H9 (cell line): ENCODE measurements around the gene CREB5. TPM values are rescaled to one million over a fixed set of nuclear protein-coding genes. Genes with fewer than 3 reads are reported as not detected.

ENCODE experiments used
- DNase-seq: peaks from one replicate; pipeline ENCODE4 v3.0.0-alpha.2; 2017
- H2AFZ ChIP-seq: one replicate; pipeline ENCODE4 v1.6.1; 2013; ENCODE audit warnings: mild to moderate bottlenecking, low read length, control low read depth, moderate library complexity
- H2AK5ac ChIP-seq: 2 replicates; pipeline ENCODE4 v1.6.1; 2013; ENCODE audit warnings: low read length, control low read depth, mixed read lengths; ENCODE audit not compliant: insufficient read length
- H2BK120ac ChIP-seq: one replicate; pipeline ENCODE4 v1.6.1; 2013; ENCODE audit warnings: low read depth, mild to moderate bottlenecking, low read length, control low read depth, inconsistent platforms; ENCODE audit not compliant: poor library complexity, severe bottlenecking
- H2BK12ac ChIP-seq: 2 replicates; pipeline ENCODE4 v1.6.1; 2013; ENCODE audit warnings: low read length, control low read depth, mixed read lengths, low read depth; ENCODE audit not compliant: insufficient read length
- H2BK15ac ChIP-seq: 2 replicates; pipeline ENCODE4 v1.6.1; 2013; ENCODE audit warnings: low read depth, low read length, control low read depth
- H2BK20ac ChIP-seq: one replicate; pipeline ENCODE4 v1.6.1; 2013; ENCODE audit warnings: low read depth, mild to moderate bottlenecking, low read length, control low read depth, inconsistent platforms; ENCODE audit not compliant: poor library complexity, severe bottlenecking
- H2BK5ac ChIP-seq: 2 replicates; pipeline ENCODE4 v1.6.1; 2013; ENCODE audit warnings: low read length, control low read depth, mixed read lengths; ENCODE audit not compliant: insufficient read length
- H3K14ac ChIP-seq: 2 replicates; pipeline ENCODE4 v1.6.1; 2013; ENCODE audit warnings: low read length, control low read depth; ENCODE audit not compliant: insufficient read depth
- H3K18ac ChIP-seq: 2 replicates; pipeline ENCODE4 v1.6.1; 2013; ENCODE audit warnings: low read depth, mild to moderate bottlenecking, mixed read lengths, low read length, control low read depth; ENCODE audit not compliant: insufficient read length
- H3K23ac ChIP-seq: 2 replicates; pipeline ENCODE4 v1.6.1; 2013; ENCODE audit warnings: low read length, control low read depth, mixed read lengths, low read depth; ENCODE audit not compliant: insufficient read length
- H3K23me2 ChIP-seq: 2 replicates; pipeline ENCODE4 v1.6.1; 2013; ENCODE audit warnings: low read depth, mild to moderate bottlenecking, mixed read lengths, low read length, control low read depth; ENCODE audit not compliant: insufficient read length, poor library complexity, severe bottlenecking
- H3K27ac ChIP-seq: 2 replicates; pipeline ENCODE4 v1.5.1; 2013; ENCODE audit warnings: low read length, control low read depth, mixed read lengths, low read depth; ENCODE audit not compliant: insufficient read length
- H3K27me3 ChIP-seq: 2 replicates; pipeline ENCODE4 v1.6.1; 2013; ENCODE audit warnings: low read length, control low read depth, inconsistent platforms; ENCODE audit not compliant: insufficient read depth
- H3K4ac ChIP-seq: 2 replicates; pipeline ENCODE4 v1.6.1; 2013; ENCODE audit warnings: low read depth, mild to moderate bottlenecking, control low read depth, inconsistent platforms, low read length, moderate library complexity
- H3K4me1 ChIP-seq: 2 replicates; pipeline ENCODE4 v1.6.1; 2013; ENCODE audit warnings: low read length, control low read depth, inconsistent platforms; ENCODE audit not compliant: insufficient read depth
- H3K4me2 ChIP-seq: 2 replicates; pipeline ENCODE4 v1.6.1; 2013; ENCODE audit warnings: low read length, control low read depth, mixed read lengths; ENCODE audit not compliant: insufficient read length, insufficient read depth
- H3K56ac ChIP-seq: 2 replicates; pipeline ENCODE4 v1.6.1; 2013; ENCODE audit warnings: low read depth, mild to moderate bottlenecking, mixed read lengths, low read length, control low read depth; ENCODE audit not compliant: insufficient read length
- H3K79me1 ChIP-seq: 2 replicates; pipeline ENCODE4 v1.6.1; 2013; ENCODE audit warnings: low read depth, mild to moderate bottlenecking, moderate library complexity, low read length, control low read depth, inconsistent platforms; ENCODE audit not compliant: insufficient read depth, poor library complexity, severe bottlenecking
- H3K79me2 ChIP-seq: 2 replicates; pipeline ENCODE4 v1.6.1; 2013; ENCODE audit warnings: low read length, control low read depth, inconsistent platforms; ENCODE audit not compliant: insufficient read depth
- H3K9ac ChIP-seq: 2 replicates; pipeline ENCODE4 v1.6.1; 2013; ENCODE audit warnings: low read length, control low read depth, mixed read lengths; ENCODE audit not compliant: insufficient read length; ENCODE audit errors: extremely low read depth
- H3K9me3 ChIP-seq: one replicate; pipeline ENCODE4 v1.6.1; 2013; ENCODE audit warnings: low read depth, low read length, inconsistent platforms; ENCODE audit not compliant: control insufficient read depth
- H3T11ph ChIP-seq: one replicate; pipeline ENCODE4 v1.6.1; 2013; ENCODE audit warnings: mild to moderate bottlenecking, low read length, control low read depth, inconsistent platforms
- H4K20me1 ChIP-seq: one replicate; pipeline ENCODE4 v1.6.1; 2013; ENCODE audit not compliant: control insufficient read depth, insufficient read length, insufficient read depth
- H4K5ac ChIP-seq: 2 replicates; pipeline ENCODE4 v1.6.1; 2013; ENCODE audit warnings: low read depth, mild to moderate bottlenecking, mixed read lengths, low read length, control low read depth; ENCODE audit not compliant: insufficient read length
- H4K8ac ChIP-seq: replicated peaks from 2 replicates; pipeline ENCODE4 v1.6.1; 2013; ENCODE audit warnings: low read length, control low read depth, mixed read lengths, low read depth; ENCODE audit not compliant: insufficient read length
- H4K91ac ChIP-seq: 2 replicates; pipeline ENCODE4 v1.6.1; 2013; ENCODE audit warnings: low read depth, mild to moderate bottlenecking, moderate library complexity, mixed read lengths, low read length, control low read depth; ENCODE audit not compliant: insufficient read length
- H3K27ac Mint-ChIP-seq, 3 experiments: 2 replicates in 2 of 3; 3 replicates in 1 of 3; pipeline ENCODE4 v1.8.0; 2020 to 2021; ENCODE audit warnings: mixed read lengths in 3 of 3, mild to moderate bottlenecking in 1 of 3, moderate library complexity in 1 of 3
- H3K27me3 Mint-ChIP-seq: 2 replicates; pipeline ENCODE4 v1.8.0; 2021; ENCODE audit warnings: low read depth, mild to moderate bottlenecking, moderate library complexity, mixed read lengths
- H3K36me3 Mint-ChIP-seq, 3 experiments: 2 replicates in 2 of 3; 3 replicates in 1 of 3; pipeline ENCODE4 v1.8.0; 2020 to 2021; ENCODE audit warnings: low read depth in 3 of 3, mixed read lengths in 3 of 3; ENCODE audit not compliant: insufficient read depth in 1 of 3
- H3K4me1 Mint-ChIP-seq, 2 experiments: 2 replicates each; pipeline ENCODE4 v1.8.0; 2020; ENCODE audit warnings: mixed read lengths in 2 of 2
- H3K4me3 Mint-ChIP-seq, 2 experiments: 2 replicates in 1 of 2; 3 replicates in 1 of 2; pipeline ENCODE4 v1.8.0; 2020 to 2021; ENCODE audit warnings: mild to moderate bottlenecking in 2 of 2, mixed read lengths in 2 of 2, moderate library complexity in 1 of 2
- H3K9me3 Mint-ChIP-seq, 2 experiments: 2 replicates in 1 of 2; 3 replicates in 1 of 2; pipeline ENCODE4 v1.8.0; 2020; ENCODE audit warnings: mild to moderate bottlenecking in 2 of 2, mixed read lengths in 2 of 2, moderate library complexity in 1 of 2
- WGBS: extraction: QIAGEN DNeasy Blood & Tissue Kit; methylation state at CpG from one replicate; pipeline ENCODE4 v1.1.7; 2013; ENCODE audit warnings: missing lambda C conversion rate, low lambda C conversion rate, mixed read lengths; ENCODE audit not compliant: insufficient read length; ENCODE audit errors: extremely low coverage; 5-methylcytosine and 5-hydroxymethylcytosine counted together
- total RNA-seq: library from RNA; stranded (reverse); gene quantifications from 2 replicates; pipeline ENCODE4 v1.2.1, GENCODE V29; 2021
- TF ChIP-seq, protein P1 (sequence below): fragments of 200-600 bp; sonication (generic); conservative IDR thresholded peaks from 3 replicates; pipeline ENCODE4 v1.8.0; 2021; ENCODE audit warnings: antibody characterized with exemption, mild to moderate bottlenecking

CREB5 gene
- total RNA-seq, 1 experiment from 2014 or later, result 4.0 TPM

DNA sequence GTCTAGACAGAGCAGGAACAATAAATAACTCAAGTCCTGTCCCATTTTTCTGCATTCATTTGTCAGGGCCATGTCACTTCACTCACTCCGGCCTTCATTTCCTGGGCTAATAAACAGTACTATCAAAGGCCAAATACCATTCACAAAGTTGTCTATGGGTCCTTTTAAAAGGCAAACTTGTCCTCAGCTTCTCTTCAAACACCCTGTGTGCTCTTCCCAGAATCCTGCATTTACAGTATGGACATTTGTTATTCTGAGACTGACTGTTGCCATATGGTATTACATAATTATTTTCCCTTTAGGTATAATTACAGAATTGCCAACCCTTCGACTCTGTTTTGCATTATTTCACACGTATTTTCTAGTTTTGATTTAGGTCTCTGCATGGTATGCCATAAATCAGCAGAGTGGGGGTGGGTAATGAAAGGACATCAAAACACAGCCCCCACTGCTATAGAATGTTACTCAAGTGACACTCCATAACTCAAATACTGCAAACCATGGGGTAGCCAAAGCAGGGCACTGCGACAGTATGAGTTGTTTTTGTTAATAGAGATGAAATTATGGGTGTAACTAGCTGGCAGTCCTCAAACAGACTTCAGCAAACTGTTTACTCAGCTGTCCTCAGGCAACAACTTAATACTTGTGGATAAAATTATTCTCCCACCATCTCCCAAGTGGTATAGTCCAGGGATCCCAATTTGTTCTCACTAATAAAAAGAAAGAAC lies 362.1 kb downstream of the CREB5 start:
- Histone ChIP-seq H2BK120ac (no peak overlapping the region), H2BK15ac (no peak overlapping the region), H3K56ac (no peak overlapping the region), H3K79me2 (no peaks in the 10 kb centered on the region), H2BK5ac (no peak overlapping the region), H3K9ac (no peak overlapping the region), H3K23me2 (no peaks in the 10 kb centered on the region), H2BK20ac (no peak overlapping the region), H4K20me1 (no peaks in the 10 kb centered on the region), H3K4me1 (no peaks in the 10 kb centered on the region), H3K27ac (no peak overlapping the region), H4K8ac (no peak overlapping the region), H3K9me3 (no peaks in the 10 kb centered on the region), H3K14ac (no peak overlapping the region), H4K91ac (no peak overlapping the region), H3K27me3 (no peaks in the 10 kb centered on the region), H2AFZ (no peak overlapping the region), H3T11ph (no peak overlapping the region), H2AK5ac (no peak overlapping the region), H3K79me1 (no peaks in the 10 kb centered on the region), H3K4ac (no peak overlapping the region), H3K23ac (no peak overlapping the region), H2BK12ac (no peak overlapping the region), H3K18ac (no peak overlapping the region), H3K4me2 (no peak overlapping the region), H4K5ac (no peak overlapping the region)
- Mint-ChIP-seq H3K36me3 (peaks cover 0 to 4% (median 0%) of the 10 kb centered on the region in 3 experiments; a peak in 2 of 7 replicates), H3K4me1 (no peaks in the 10 kb centered on the region), H3K27ac (no peak overlapping the region), H3K9me3 (peaks cover 0 to 2% of the 10 kb centered on the region in 2 experiments; a peak in 1 of 5 replicates), H3K27me3 (peaks cover 2% of the 10 kb centered on the region; the same call in 1 of the 2 replicates), H3K4me3 (no peak overlapping the region)
- TF ChIP-seq, protein P1, sequence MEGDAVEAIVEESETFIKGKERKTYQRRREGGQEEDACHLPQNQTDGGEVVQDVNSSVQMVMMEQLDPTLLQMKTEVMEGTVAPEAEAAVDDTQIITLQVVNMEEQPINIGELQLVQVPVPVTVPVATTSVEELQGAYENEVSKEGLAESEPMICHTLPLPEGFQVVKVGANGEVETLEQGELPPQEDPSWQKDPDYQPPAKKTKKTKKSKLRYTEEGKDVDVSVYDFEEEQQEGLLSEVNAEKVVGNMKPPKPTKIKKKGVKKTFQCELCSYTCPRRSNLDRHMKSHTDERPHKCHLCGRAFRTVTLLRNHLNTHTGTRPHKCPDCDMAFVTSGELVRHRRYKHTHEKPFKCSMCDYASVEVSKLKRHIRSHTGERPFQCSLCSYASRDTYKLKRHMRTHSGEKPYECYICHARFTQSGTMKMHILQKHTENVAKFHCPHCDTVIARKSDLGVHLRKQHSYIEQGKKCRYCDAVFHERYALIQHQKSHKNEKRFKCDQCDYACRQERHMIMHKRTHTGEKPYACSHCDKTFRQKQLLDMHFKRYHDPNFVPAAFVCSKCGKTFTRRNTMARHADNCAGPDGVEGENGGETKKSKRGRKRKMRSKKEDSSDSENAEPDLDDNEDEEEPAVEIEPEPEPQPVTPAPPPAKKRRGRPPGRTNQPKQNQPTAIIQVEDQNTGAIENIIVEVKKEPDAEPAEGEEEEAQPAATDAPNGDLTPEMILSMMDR, result no peak
- no CpG with 5 or more reads among the region's 4 CpGs for WGBS
- no peak for DNase-seq
